Measurements from ENCODE around the gene GPR4. TPM values are rescaled to one million over a fixed set of nuclear protein-coding genes. Genes with fewer than 3 reads are reported as not detected.
"Not testable (repeated sequence)": the region's sequence is repeated elsewhere in the genome, so short reads cannot be mapped to it uniquely, and the experiment has no call there.

Gene GPR4
- total RNA-seq, 4 donors from 2014 or later: 0.18 to 3.4 (median 1.7) TPM

GRCh38 chr19:45616704-45617017, 14.6 kb upstream of the GPR4 start:
- H3K27ac ChIP-seq: peak overlapping the region in 1 of 4 donors; percentile 65
- H3K36me3 ChIP-seq: peaks cover 0 to 62% (median 0%) of the 10 kb centered on the region in 3 donors
- H3K9me3 ChIP-seq: no peaks in the 10 kb centered on the region

GRCh38 chr19:45615795-45616703, 14.0 kb upstream of the GPR4 start:
- TF ChIP-seq CTCF (IDR thresholded peaks at IDR 0.05): no peak
- no peak for TF ChIP-seq POLR2A (IDR thresholded peaks at IDR 0.05)
- Histone ChIP-seq H3K4me1 (peaks cover 0 to 15% (median 3%) of the 10 kb centered on the region in 4 donors), H3K4me3 (no peak overlapping the region), H3K27me3 (no peaks in the 10 kb centered on the region), H3K36me3 (peaks cover 0 to 59% (median 0%) of the 10 kb centered on the region in 3 donors), H3K9me3 (no peaks in the 10 kb centered on the region), H3K27ac (peak overlapping the region in 3 of 4 donors; percentile 45 to 68 (median 65))
- peak; percentile 69 to 92 (median 91) for DNase-seq

More at GRCh38 chr19:45616704-45617017, 14.6 kb upstream of the GPR4 start:
- Histone ChIP-seq H3K4me1 (peaks cover 0 to 15% (median 3%) of the 10 kb centered on the region in 4 donors), H3K4me3 (no peak overlapping the region), H3K27me3 (no peaks in the 10 kb centered on the region)
- no peak for TF ChIP-seq CTCF (IDR thresholded peaks at IDR 0.05)
- no peak for TF ChIP-seq POLR2A (IDR thresholded peaks at IDR 0.05)
- DNase-seq: no peak

- not testable (repeated sequence) for H3K4me3 ChIP-seq, H3K9me3 ChIP-seq, DNase-seq, H3K27me3 ChIP-seq
- Histone ChIP-seq H3K27ac (peak overlapping the region in 3 of 4 donors; percentile 72 to 91 (median 78)), H3K4me1 (peaks cover 0 to 15% (median 3%) of the 10 kb centered on the region in 4 donors), H3K36me3 (peaks cover 0 to 59% (median 0%) of the 10 kb centered on the region in 3 donors)
Observed at GRCh38 chr19:45615056-45615455, 13.0 kb upstream of the GPR4 start.

- H3K4me1 ChIP-seq: peaks cover 0 to 15% (median 3%) of the 10 kb centered on the region in 4 donors
- H3K27ac ChIP-seq: peak overlapping the region in 3 of 4 donors; percentile 72 to 91 (median 78)
- peak in 2 of 3 donors; percentile 57 to 71 for DNase-seq
- no peak for TF ChIP-seq CTCF (IDR thresholded peaks at IDR 0.05)
- TF ChIP-seq POLR2A (IDR thresholded peaks at IDR 0.05): peak; percentile 25 to 69
- peaks cover 0 to 58% (median 0%) of the 10 kb centered on the region in 3 donors for H3K36me3 ChIP-seq
- no peaks in the 10 kb centered on the region for H3K9me3 ChIP-seq
- H3K4me3 ChIP-seq: no peak overlapping the region
- no peaks in the 10 kb centered on the region for H3K27me3 ChIP-seq
Observed at GRCh38 chr19:45613926-45614725, 12.1 kb upstream of the GPR4 start.

- no peak for DNase-seq
- H3K27ac ChIP-seq: no peak overlapping the region
- H3K4me3 ChIP-seq: no peak overlapping the region
- H3K36me3 ChIP-seq: peaks cover 0 to 42% (median 0%) of the 10 kb centered on the region in 3 donors
- TF ChIP-seq CTCF (IDR thresholded peaks at IDR 0.05) (no peak), POLR2A (IDR thresholded peaks at IDR 0.05) (no peak)
- H3K27me3 ChIP-seq: no peaks in the 10 kb centered on the region
- H3K9me3 ChIP-seq: no peaks in the 10 kb centered on the region
- peaks cover 0 to 9% (median 2%) of the 10 kb centered on the region in 4 donors for H3K4me1 ChIP-seq
Observed at GRCh38 chr19:45608948-45609347, 6.9 kb upstream of the GPR4 start.

All from Peyer's patch (tissue), 4 donors.